Measurements from ENCODE around the gene MBTPS1.

Gene MBTPS1

GRCh38 chr16:84043486-84044117 lies 73.1 kb downstream of the MBTPS1 start:
- Histone ChIP-seq H3K9me3 (ENCODE audit: control insufficient read depth, insufficient read depth, low read depth, low read length) (no peaks in the 10 kb centered on the region), H3K4me3 (ENCODE audit: low read depth, low read length) (no peak overlapping the region), H3K36me3 (ENCODE audit: control insufficient read depth in 2 of 2, insufficient read depth in 1 of 2, low read length in 2 of 2) (no peaks in the 10 kb centered on the region), H3K27ac (ENCODE audit: extremely low read depth, low read depth, low read length) (no peak overlapping the region; the same call in 1 of the 2 replicates), H3K4me1 (ENCODE audit: control insufficient read depth, insufficient read depth, low read length) (peaks cover 7% of the 10 kb centered on the region)
- POLR2A ChIA-PET: interaction anchor here (0.8 to 1.0 kb wide), 2 partner anchors 30 to 333 kb away, joined by 3 to 4 read pairs; no protein-coding TSS in a partner anchor
- CTCF ChIA-PET: interaction anchor here (0.6 to 3.7 kb wide), 11 partner anchors 12 to 598 kb away, joined by 3 to 21 read pairs (median 4); no protein-coding TSS in a partner anchor
- TF ChIP-seq ZNF37A (tag by site-specific recombination; IDR thresholded peaks at IDR 0.05): no peak
- peak; percentile 33 for TF ChIP-seq ZNF341 (tag by site-specific recombination; IDR thresholded peaks at IDR 0.05; ENCODE audit: low read depth)
- no peak for TF ChIP-seq KLF8 (tag by site-specific recombination; IDR thresholded peaks at IDR 0.05)
- peak; percentile 88 for TF ChIP-seq ZIC2 (tag by site-specific recombination; IDR thresholded peaks at IDR 0.05)
- no peak for TF ChIP-seq ZNF48 (tag by site-specific recombination; IDR thresholded peaks at IDR 0.05)
- TF ChIP-seq ZNF449 (tag by site-specific recombination; IDR thresholded peaks at IDR 0.05): peak; percentile 83
- peak; percentile 88; the same call in 1 of the 2 replicates for TF ChIP-seq TCF7L2 (IDR thresholded peaks at IDR 0.05; ENCODE audit: borderline replicate concordance, low read depth, low read length)

- ChIA-PET POLR2A (interaction anchor here (1.0 kb wide), 1 partner anchor 29 kb away, joined by 4 read pairs; no protein-coding TSS in a partner anchor), CTCF (interaction anchor here (0.6 to 3.7 kb wide), 11 partner anchors 12 to 996 kb away, joined by 3 to 21 read pairs (median 4); partner anchors contain the start of gene KCNG4)
- peaks cover 7% of the 10 kb centered on the region for H3K4me1 ChIP-seq (ENCODE audit: control insufficient read depth, insufficient read depth, low read length)
- H3K27ac ChIP-seq (ENCODE audit: extremely low read depth, low read depth, low read length): no peak overlapping the region
- TF ChIP-seq ZNF629 (tag by site-specific recombination; IDR thresholded peaks at IDR 0.05): no peak
- TF ChIP-seq ZIC2 (tag by site-specific recombination; IDR thresholded peaks at IDR 0.05): peak; percentile 54
- TF ChIP-seq GLIS1 (tag by site-specific recombination; IDR thresholded peaks at IDR 0.05): peak; percentile 70; the same call in 1 of the 2 replicates
- TF ChIP-seq ZBTB49 (tag by site-specific recombination; IDR thresholded peaks at IDR 0.05; ENCODE audit: low read depth): no peak
- H3K36me3 ChIP-seq (ENCODE audit: control insufficient read depth in 2 of 2, insufficient read depth in 1 of 2, low read length in 2 of 2): no peaks in the 10 kb centered on the region
- no peaks in the 10 kb centered on the region for H3K9me3 ChIP-seq (ENCODE audit: control insufficient read depth, insufficient read depth, low read depth, low read length)
- H3K4me3 ChIP-seq (ENCODE audit: low read depth, low read length): no peak overlapping the region
Measured at GRCh38 chr16:84042879-84043485, 73.8 kb downstream of the MBTPS1 start.

DNA sequence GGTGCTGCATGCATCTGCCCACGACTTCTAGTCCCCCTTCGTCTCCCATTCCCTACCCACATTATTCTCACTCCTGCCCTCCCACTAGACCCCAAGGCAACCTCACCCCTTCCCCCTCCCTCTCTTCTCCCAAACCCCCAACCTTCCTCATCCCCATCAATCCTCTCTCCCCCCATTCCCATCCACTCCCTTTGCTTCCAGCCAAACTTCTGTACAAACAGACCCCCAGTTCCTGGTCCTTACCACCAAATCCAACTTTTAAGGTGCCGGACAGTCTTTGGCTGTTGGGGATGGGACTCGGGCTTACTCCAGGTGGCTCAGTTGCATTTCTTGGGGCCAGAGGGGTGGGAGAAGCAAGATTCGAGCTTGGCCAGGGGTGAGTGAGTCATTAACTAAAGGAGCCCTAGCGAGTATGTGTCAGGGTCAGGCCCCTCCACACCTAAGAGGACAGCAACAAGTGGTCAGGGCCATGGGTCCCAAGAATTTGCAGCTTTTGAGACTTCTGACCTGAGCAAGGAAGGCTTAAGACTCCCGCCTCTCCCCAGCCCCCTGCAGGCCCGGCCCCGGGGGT lies 74.3 kb downstream of the MBTPS1 start, which contains the start of gene SLC38A8:
TSS of gene SLC38A8 (minus strand) at position 488 of the 571 bp plus-strand sequence. CDS start 638 bp downstream, outside the sequence.
- POLR2A ChIA-PET: interaction anchor here (1.0 kb wide), 1 partner anchor 28 kb away, joined by 4 read pairs; no protein-coding TSS in a partner anchor
- CTCF ChIA-PET: interaction anchor here (0.6 to 3.7 kb wide), 10 partner anchors 15 to 996 kb away, joined by 3 to 21 read pairs (median 4); partner anchors contain the start of gene KCNG4
- H3K9me3 ChIP-seq (ENCODE audit: control insufficient read depth, insufficient read depth, low read depth, low read length): no peaks in the 10 kb centered on the region
- peaks cover 7% of the 10 kb centered on the region for H3K4me1 ChIP-seq (ENCODE audit: control insufficient read depth, insufficient read depth, low read length)
- H3K27ac ChIP-seq (ENCODE audit: extremely low read depth, low read depth, low read length): no peak within 1 kb of the TSS; the same call in 1 of the 2 replicates
- no peaks in the 10 kb centered on the region for H3K36me3 ChIP-seq (ENCODE audit: control insufficient read depth in 2 of 2, insufficient read depth in 1 of 2, low read length in 2 of 2)
- TF ChIP-seq SCRT2 (tag by site-specific recombination; IDR thresholded peaks at IDR 0.05): peak; percentile 65
- no peak for TF ChIP-seq ZNF324 (tag by site-specific recombination; IDR thresholded peaks at IDR 0.05)
- H3K4me3 ChIP-seq (ENCODE audit: low read depth, low read length): no peak within 1 kb of the TSS

All from HEK293 (cell line).